Activated naive CD4-positive, alpha-beta T cell treated with anti-CD3 and anti-CD28 coated beads, Interleukin-2, amount 50 U/mL, for 72 hours (primary cell): ENCODE results near the gene HOXA10. TPM values are rescaled to one million over a fixed set of nuclear protein-coding genes. Genes with fewer than 3 reads are reported as not detected.
A peak's percentile ranks its signal among the peaks of the same experiment; 100 is the strongest.

Experiments used
- ATAC-seq, 2 donors: fragments of 150-1000 bp; cut with Tn5 transposase; 2 replicates each; pipeline ENCODE4 v1.10.0; 2021; ENCODE audit warnings: mild to moderate bottlenecking in 2 of 2, moderate library complexity in 2 of 2
- DNase-seq, 2 donors: peaks; one replicate each; pipeline ENCODE4 v3.0.0; 2021 to 2022; ENCODE audit warnings: low spot score in 2 of 2
- H3K27ac Mint-ChIP-seq, 2 donors: one replicate each; pipeline ENCODE4 v1.8.0; 2022; ENCODE audit warnings: mild to moderate bottlenecking in 2 of 2, mixed read lengths in 2 of 2
- H3K36me3 Mint-ChIP-seq, 2 donors: one replicate each; pipeline ENCODE4 v1.8.0; 2022; ENCODE audit warnings: mixed read lengths in 2 of 2
- H3K9me3 Mint-ChIP-seq, 2 donors: one replicate each; pipeline ENCODE4 v1.8.0; 2022; ENCODE audit warnings: mixed read lengths in 2 of 2
- total RNA-seq, 2 donors: library from RNA; stranded (reverse); gene quantifications; one replicate each; pipeline ENCODE4 v1.2.3, GENCODE V29; 2022

Gene HOXA10
- not detected for total RNA-seq

- no peak for ATAC-seq
- Mint-ChIP-seq H3K36me3 (peaks cover 0 to 12% of the 10 kb centered on the region in 2 donors), H3K27ac (no peak within 1 kb of the TSS)
Measured at GRCh38 chr7:27173956-27174873, at the start of gene HOXA10. HOXA10 (minus strand) TSS chr7:27174320; CDS start chr7:27174306, 14 bp downstream.

GRCh38 chr7:27221201-27221797 is 47.2 kb upstream of the HOXA10 start:
- ATAC-seq (peak; percentile 18 to 89), DNase-seq (no peak)
- Mint-ChIP-seq H3K36me3 (no peaks in the 10 kb centered on the region), H3K27ac (no peak overlapping the region), H3K9me3 (no peaks in the 10 kb centered on the region)

More at GRCh38 chr7:27173956-27174873, at the start of gene HOXA10:
- DNase-seq = peak in 1 of 2 donors; percentile 50
- H3K9me3 Mint-ChIP-seq = no peaks in the 10 kb centered on the region

GRCh38 chr7:27220440-27220955 is 46.4 kb upstream of the HOXA10 start:
- ATAC-seq (no peak), DNase-seq (no peak)
- no peaks in the 10 kb centered on the region for H3K9me3 Mint-ChIP-seq
- no peak overlapping the region for H3K27ac Mint-ChIP-seq
- H3K36me3 Mint-ChIP-seq = no peaks in the 10 kb centered on the region

GRCh38 chr7:27219821-27220220 is 45.7 kb upstream of the HOXA10 start:
- Mint-ChIP-seq H3K36me3 (no peaks in the 10 kb centered on the region), H3K27ac (no peak overlapping the region), H3K9me3 (no peaks in the 10 kb centered on the region)
- no peak for ATAC-seq
- no peak for DNase-seq

- no peaks in the 10 kb centered on the region for H3K36me3 Mint-ChIP-seq
- H3K27ac Mint-ChIP-seq = no peak overlapping the region
- DNase-seq (no peak), ATAC-seq (no peak)
- no peaks in the 10 kb centered on the region for H3K9me3 Mint-ChIP-seq
Measured at GRCh38 chr7:27217951-27218350, 43.8 kb upstream of the HOXA10 start.

- Mint-ChIP-seq H3K36me3 (no peaks in the 10 kb centered on the region), H3K27ac (no peak overlapping the region), H3K9me3 (no peaks in the 10 kb centered on the region)
- ATAC-seq (no peak), DNase-seq (no peak)
Measured at GRCh38 chr7:27215356-27215755, 41.2 kb upstream of the HOXA10 start.

- no peak for ATAC-seq
- Mint-ChIP-seq H3K9me3 (no peaks in the 10 kb centered on the region), H3K27ac (no peak overlapping the region), H3K36me3 (no peaks in the 10 kb centered on the region)
- no peak for DNase-seq
Measured at GRCh38 chr7:27214239-27214950, 40.3 kb upstream of the HOXA10 start.

GRCh38 chr7:27213433-27214238 is 39.5 kb upstream of the HOXA10 start:
- no peak for ATAC-seq
- Mint-ChIP-seq H3K27ac (no peak overlapping the region), H3K36me3 (no peaks in the 10 kb centered on the region), H3K9me3 (no peaks in the 10 kb centered on the region)
- no peak for DNase-seq

GRCh38 chr7:27212497-27213432 is 38.6 kb upstream of the HOXA10 start:
- ATAC-seq = peak in 1 of 2 donors; percentile 52
- Mint-ChIP-seq H3K27ac (no peak overlapping the region), H3K9me3 (no peaks in the 10 kb centered on the region), H3K36me3 (no peaks in the 10 kb centered on the region)
- DNase-seq = no peak

GRCh38 chr7:27211764-27212204 is 37.7 kb upstream of the HOXA10 start:
- DNase-seq = no peak
- no peak for ATAC-seq

GRCh38 chr7:27211084-27211446 is 36.9 kb upstream of the HOXA10 start:
- Mint-ChIP-seq H3K9me3 (no peaks in the 10 kb centered on the region), H3K36me3 (no peaks in the 10 kb centered on the region), H3K27ac (no peak overlapping the region)
- ATAC-seq = no peak
- DNase-seq = no peak

More at GRCh38 chr7:27211764-27212204, 37.7 kb upstream of the HOXA10 start:
- Mint-ChIP-seq H3K27ac (no peak overlapping the region), H3K36me3 (no peaks in the 10 kb centered on the region), H3K9me3 (no peaks in the 10 kb centered on the region)

GRCh38 chr7:27210441-27211083 is 36.4 kb upstream of the HOXA10 start:
- no peaks in the 10 kb centered on the region for H3K36me3 Mint-ChIP-seq
- peak in 1 of 2 donors; percentile 60 for DNase-seq
- peak; percentile 58 to 78 for ATAC-seq
- no peaks in the 10 kb centered on the region for H3K9me3 Mint-ChIP-seq
- no peak overlapping the region for H3K27ac Mint-ChIP-seq

GRCh38 chr7:27209933-27210440 is 35.9 kb upstream of the HOXA10 start:
- H3K36me3 Mint-ChIP-seq = no peaks in the 10 kb centered on the region
- peak in 1 of 2 donors; percentile 14 for ATAC-seq
- H3K27ac Mint-ChIP-seq = no peak overlapping the region
- no peaks in the 10 kb centered on the region for H3K9me3 Mint-ChIP-seq
- DNase-seq = no peak

GRCh38 chr7:27208998-27209397 is 34.9 kb upstream of the HOXA10 start:
- Mint-ChIP-seq H3K36me3 (peaks cover 0 to 2% of the 10 kb centered on the region in 2 donors), H3K27ac (no peak overlapping the region), H3K9me3 (no peaks in the 10 kb centered on the region)
- DNase-seq (no peak), ATAC-seq (no peak)
